CD4-positive, alpha-beta T cell treated with Interleukin-1 beta for 1 hour (primary cell): ENCODE results near the gene CCNY.
"Not testable (repeated sequence)": the region's sequence is repeated elsewhere in the genome, so short reads cannot be mapped to it uniquely, and the experiment has no call there.

ENCODE experiments used
- DNase-seq, 2 donors: peaks; one replicate each; pipeline ENCODE4 v3.0.0-alpha.2; 2020 to 2022

Gene CCNY

DNA sequence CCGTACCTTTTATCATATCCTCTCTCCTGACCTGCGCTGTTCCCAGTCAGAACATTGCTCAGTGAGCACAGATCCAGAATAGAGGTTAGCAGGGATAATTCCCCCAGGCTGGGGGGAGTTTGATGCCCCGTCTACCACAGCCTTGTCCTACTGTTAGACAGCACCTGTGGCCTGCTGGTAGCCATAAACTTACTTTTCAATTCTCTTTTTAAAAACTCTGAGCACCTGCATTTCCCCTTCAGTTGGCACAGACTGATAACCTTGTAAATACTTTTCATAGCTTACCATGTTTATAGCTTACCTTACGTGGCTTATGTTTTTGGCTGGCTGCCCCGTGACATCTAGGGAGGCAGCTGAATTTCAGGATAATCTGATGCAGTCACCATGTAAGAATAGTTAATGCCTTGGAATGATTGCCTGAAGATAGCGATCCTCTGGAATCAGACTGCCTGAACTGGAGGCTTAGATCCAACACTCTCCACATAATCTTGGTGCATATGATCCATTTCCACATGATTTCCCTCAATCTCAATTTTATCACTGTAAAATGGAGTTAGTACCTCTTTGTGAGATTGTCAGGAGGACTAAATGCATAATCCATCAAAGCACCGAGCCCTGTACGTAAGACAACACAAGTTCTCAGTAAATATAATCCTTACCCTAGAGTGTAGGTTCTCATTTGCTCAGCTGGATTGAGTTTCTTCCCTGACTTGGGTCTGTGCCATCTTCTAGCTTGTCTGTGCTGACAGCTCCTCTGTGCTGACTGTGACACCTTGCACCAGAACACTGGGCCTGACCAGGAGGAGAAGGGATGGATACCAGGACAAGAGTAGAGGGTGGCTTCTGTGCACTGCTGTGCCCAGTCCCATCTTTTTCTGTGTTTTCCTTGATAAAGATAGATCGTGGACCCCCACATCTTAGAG lies 157.1 kb downstream of the CCNY start:
- no peak for DNase-seq

- DNase-seq: no peak
Measured at GRCh38 chr10:35495521-35496119, 159.3 kb downstream of the CCNY start.

- no peak for DNase-seq
Measured at GRCh38 chr10:35497909-35498308, 161.6 kb downstream of the CCNY start.

GRCh38 chr10:35498693-35499092 lies 162.4 kb downstream of the CCNY start:
- no peak for DNase-seq

GRCh38 chr10:35501923-35502322 lies 165.6 kb downstream of the CCNY start:
- no peak for DNase-seq

DNA sequence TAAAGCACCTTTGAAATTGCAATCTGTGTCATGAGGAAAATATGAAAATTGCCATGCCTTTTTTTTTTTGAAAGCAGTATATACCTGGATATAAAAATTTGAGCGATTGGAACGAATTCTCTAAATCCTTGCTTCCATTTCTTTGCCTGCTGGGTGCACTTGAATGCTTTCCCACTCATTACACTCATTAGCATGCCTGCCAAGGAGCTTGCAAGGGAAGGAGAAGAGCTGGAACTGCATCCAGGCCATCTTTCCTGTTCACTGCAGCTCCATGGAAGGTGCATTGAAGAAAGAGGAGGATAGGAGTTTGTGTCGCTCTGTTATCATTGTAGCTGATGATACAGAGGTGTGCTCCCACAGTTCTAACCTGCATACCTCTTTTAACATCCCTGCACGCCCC lies 166.4 kb downstream of the CCNY start:
- no peak for DNase-seq

- no peak for DNase-seq
Measured at GRCh38 chr10:35503578-35503977, 167.3 kb downstream of the CCNY start.

DNA sequence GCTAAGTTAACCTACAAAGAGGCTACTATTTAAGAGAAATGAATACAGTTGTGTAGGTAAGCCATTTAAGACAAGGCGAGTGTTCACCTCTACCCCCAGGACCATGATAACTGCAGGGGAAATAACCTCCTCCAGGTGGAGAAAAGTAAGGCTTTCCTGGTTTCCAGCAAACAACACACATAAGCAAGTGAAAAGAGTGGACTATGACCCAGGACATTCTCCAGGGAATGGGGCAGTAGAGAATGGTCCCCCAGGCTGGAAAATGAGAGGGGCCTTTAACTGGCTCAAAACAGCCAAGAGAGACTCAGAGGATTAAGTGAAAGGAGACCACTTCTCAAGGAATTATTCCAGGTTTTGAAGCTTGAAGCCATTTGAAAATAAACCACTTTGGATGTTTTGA lies 167.8 kb downstream of the CCNY start:
- no peak for DNase-seq

DNA sequence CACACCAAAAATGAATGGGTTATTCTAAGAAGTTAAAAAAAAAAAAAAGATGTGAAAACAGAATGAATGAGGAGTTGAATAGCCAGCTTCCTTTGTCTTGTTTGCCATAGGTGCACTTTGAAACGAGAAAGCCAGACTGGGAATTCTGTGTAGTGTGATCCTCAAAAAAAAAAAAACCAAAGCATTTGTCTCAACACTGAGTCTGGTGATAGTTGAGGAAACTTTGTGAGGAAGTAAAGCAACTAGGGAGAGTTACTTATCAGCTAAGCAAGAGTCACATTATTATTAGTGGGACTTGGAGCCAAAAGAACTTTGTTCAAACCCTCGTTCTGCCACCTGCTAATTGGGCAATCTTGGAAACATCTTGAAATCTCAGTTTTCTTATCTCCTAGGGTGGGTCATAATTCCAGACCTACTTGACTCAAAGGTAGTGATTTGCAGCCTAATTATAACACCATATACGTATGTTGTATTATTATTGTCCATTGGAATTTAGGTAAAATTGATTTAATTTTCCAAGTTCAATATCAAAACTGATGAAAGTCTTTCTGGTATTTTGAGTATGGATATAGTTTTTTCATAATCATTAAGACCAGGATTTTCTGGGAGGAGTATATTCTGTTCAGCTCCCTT lies 169.0 kb downstream of the CCNY start:
- DNase-seq: no peak

- DNase-seq: no peak
Measured at GRCh38 chr10:35506741-35507140, 170.4 kb downstream of the CCNY start.

- no peak for DNase-seq
Measured at GRCh38 chr10:35507519-35508109, 171.3 kb downstream of the CCNY start.

DNA sequence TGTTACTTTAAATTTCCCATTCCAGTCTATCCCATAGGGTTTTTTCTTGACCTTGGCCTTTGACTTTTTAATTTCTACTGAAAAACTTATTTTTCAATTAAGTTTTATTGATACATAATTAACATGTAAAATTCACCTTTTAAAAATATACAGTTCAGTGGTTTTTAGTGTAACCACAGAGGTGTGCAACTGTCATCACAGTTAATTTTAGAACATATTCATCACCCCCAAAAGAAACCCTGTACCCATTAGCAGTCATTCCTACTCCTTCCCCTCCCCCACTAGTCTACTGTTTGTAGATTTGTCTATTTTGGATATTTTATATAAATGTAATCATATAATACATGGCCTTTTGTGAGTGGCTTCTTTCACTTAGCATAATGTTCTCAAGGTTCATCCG lies 172.3 kb downstream of the CCNY start:
- no peak for DNase-seq

- DNase-seq: no peak
Measured at GRCh38 chr10:35510891-35511290, 174.6 kb downstream of the CCNY start.

GRCh38 chr10:35511647-35512046 lies 175.3 kb downstream of the CCNY start:
- no peak for DNase-seq

DNA sequence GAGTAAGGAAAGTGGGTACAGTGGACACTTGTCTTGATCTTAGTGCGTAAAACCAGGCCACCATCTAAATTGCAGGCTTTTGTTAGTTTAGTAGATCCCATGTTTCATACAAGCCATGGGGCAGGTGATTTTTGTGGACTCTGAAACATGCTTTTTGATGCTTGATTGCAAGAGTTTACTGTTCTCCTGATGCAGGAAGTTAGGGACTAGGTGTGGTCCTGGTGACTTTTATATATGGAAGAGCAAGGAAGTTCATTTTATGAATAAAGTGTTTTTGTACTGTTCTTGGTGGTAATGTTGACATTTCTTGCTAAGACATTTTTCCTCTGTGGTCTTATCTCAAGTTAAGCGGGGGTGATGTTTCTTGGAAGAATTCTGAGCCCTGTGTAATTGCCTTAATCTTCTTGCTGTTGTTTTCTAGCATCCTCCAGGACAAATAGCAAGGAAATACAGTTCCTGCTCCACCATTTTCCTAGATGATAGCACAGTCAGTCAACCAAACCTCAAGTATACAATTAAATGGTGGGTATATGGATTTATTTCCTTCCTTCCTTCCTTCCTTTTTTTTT lies 179.9 kb downstream of the CCNY start:
- DNase-seq: no peak

GRCh38 chr10:35517431-35518181 lies 181.3 kb downstream of the CCNY start:
- DNase-seq: peak in 1 of 2 donors; percentile 4

GRCh38 chr10:35518187-35518586 lies 181.9 kb downstream of the CCNY start:
- DNase-seq: not testable (repeated sequence)

DNA sequence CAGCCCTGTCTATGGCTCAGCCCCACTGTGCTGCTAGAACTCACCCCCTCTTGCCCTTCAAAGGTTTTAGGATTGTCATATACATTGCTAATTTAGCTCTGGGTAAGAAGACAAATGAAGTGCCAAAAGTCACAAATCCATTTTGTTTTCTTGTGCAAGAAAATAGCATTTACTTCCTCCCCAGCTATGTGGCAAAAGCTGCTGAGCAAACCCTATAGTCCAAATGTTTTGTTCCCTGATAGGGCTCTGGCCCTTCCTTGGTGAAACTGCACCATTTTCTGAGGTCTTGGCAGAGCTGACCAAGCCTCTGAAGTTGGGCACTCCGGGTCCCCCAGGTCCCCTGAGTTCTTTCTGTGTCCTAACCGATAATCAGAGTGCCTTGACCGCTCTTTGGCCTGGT lies 184.7 kb downstream of the CCNY start:
- DNase-seq: no peak

GRCh38 chr10:35523670-35524225 lies 187.4 kb downstream of the CCNY start:
- no peak for DNase-seq

GRCh38 chr10:35526746-35527145 lies 190.4 kb downstream of the CCNY start:
- DNase-seq: no peak

DNA sequence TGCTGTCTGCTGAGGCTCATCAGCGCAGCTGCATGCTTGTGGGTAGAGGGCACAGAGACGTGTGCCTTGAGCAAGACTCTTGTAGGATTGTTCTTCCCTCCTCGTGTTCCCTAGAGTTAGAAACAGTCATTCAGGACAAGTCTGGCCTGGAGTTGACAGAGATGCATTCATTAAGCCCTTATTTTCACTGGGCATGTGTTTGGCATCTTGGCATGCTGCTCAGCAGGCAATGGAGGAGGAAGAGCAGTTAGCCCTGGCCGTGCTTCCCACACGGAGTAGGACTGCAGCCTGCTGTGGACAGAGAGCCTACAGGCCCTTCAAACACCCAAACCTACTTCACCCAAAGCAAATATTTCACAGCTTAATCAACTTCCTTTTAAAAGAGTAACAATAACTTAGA lies 195.8 kb downstream of the CCNY start:
- DNase-seq: no peak

DNA sequence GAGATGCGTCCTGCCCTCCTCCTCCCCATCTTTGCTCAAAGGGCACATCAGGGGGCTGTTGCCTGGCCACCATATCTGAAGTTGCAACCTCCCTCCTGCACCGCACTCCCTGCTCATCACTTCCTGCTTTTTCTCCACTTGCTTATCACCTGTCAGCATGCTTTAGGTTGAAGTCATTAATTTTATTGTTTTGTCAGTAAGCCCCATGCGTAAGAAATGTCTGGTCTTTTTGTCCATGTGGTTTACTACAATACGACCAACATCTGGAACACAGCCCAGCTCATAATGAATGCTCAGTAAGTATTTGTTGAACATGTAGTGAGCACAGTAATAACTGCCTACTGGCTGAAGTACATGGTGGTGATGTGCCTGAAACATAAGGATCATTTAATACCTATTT lies 197.3 kb downstream of the CCNY start:
- DNase-seq: no peak
